Right lobe of liver (tissue), 6 donors: Measurements from ENCODE around the gene CBFA2T2. TPM values are rescaled to one million over a fixed set of nuclear protein-coding genes. Genes with fewer than 3 reads are reported as not detected.
"Not testable (repeated sequence)": the region's sequence is repeated elsewhere in the genome, so short reads cannot be mapped to it uniquely, and the experiment has no call there.

Experiments
- ATAC-seq, 4 donors: fragments of 200-7000 bp; cut with Tn5 transposase; one replicate each; pipeline ENCODE4 v1.9.1; 2020; ENCODE audit warnings: mild to moderate bottlenecking in 4 of 4, moderate library complexity in 4 of 4
- DNase-seq, 3 donors: peaks; one replicate each; pipeline ENCODE4 v3.0.0-alpha.2; 2020
- H3K27ac ChIP-seq, 3 donors: fragments of 200-600 bp; one replicate each; pipeline ENCODE4 v1.8.0; 2022
- H3K27me3 ChIP-seq, 2 donors: fragments of 200-600 bp; one replicate each; pipeline ENCODE4 v1.8.0; 2022
- H3K36me3 ChIP-seq, 4 donors: fragments of 200-600 bp; sonication (generic) in 1 of 4; one replicate each; pipeline versions ENCODE4 v1.5.1 to v1.8.0; 2017 to 2022; ENCODE audit warnings: control low read depth in 1 of 4
- H3K4me1 ChIP-seq, 4 donors: fragments of 200-600 bp; sonication (generic) in 1 of 4; one replicate each; pipeline versions ENCODE4 v1.5.1 to v1.8.0; 2017 to 2022; ENCODE audit warnings: control low read depth in 1 of 4
- H3K4me3 ChIP-seq, 3 donors: fragments of 200-600 bp; one replicate each; pipeline ENCODE4 v1.8.0; 2022
- H3K9me3 ChIP-seq, 4 donors: fragments of 200-600 bp; sonication (generic) in 1 of 4; one replicate each; pipeline versions ENCODE4 v1.5.1 to v1.8.0; 2017 to 2022; ENCODE audit warnings: control low read depth in 1 of 4
- CTCF ChIP-seq, 4 donors: fragments of 200-600 bp in 3 of 4; fragments of 450-650 bp in 1 of 4; IDR thresholded peaks; one replicate each; pipeline versions ENCODE4 v1.5.1 to v1.8.0; 2016 to 2022; ENCODE audit warnings: antibody characterized with exemption in 4 of 4, mild to moderate bottlenecking in 2 of 4
- POLR2A ChIP-seq: fragments of 450-650 bp; IDR thresholded peaks from one replicate; pipeline ENCODE4 v1.6.1; 2017; ENCODE audit warnings: antibody characterized with exemption, mild to moderate bottlenecking
- WGBS: methylation state at CpG from one replicate; pipeline ENCODE4 v1.1.6; 2018; ENCODE audit warnings: low coverage, low lambda C conversion rate; ENCODE audit not compliant: insufficient coverage; ENCODE audit errors: missing lambda C conversion rate; 5-methylcytosine and 5-hydroxymethylcytosine counted together
- intact Hi-C, 2 donors: fragments of 100-400 bp; cut with DNase I; formaldehyde crosslinking; loops; one replicate each; pipeline versions ENCODE4 v1.11.2 to v1.14.1; 2022
- total RNA-seq, 6 experiments: library from RNA; depleted of rRNA in 2 of 6; stranded (reverse); fragments of >200 nt in 2 of 6; fragmentation: NEBNext Ultra II Directional in 3 of 6; extraction: Animal tissue kit (Norgen Biotek cat#: 25700) in 3 of 6; gene quantifications; one replicate each; pipeline versions ENCODE4 v1.1.0 to v1.2.4, GENCODE V29; 2016 to 2023
- donor health status: DM: no; HTN: yes; CAD: no.
- donor health status: DM: no; HTN: no; CAD: no.
- donor health status: DM: no; HTN: no; CAD: no.
- donor health status: DM: no; HTN: yes; CAD: no.
- donor health status: DM: no; HTN: yes; CAD: no.

Gene CBFA2T2
- total RNA-seq, 6 experiments from 2014 or later: 4.5 to 7.3 (median 5.6) TPM

- Histone ChIP-seq H3K9me3 (no peaks in the 10 kb centered on the region), H3K36me3 (no peaks in the 10 kb centered on the region), H3K4me1 (peaks cover 0 to 37% (median 11%) of the 10 kb centered on the region in 4 donors), H3K4me3 (no peak overlapping the region), H3K27me3 (no peaks in the 10 kb centered on the region), H3K27ac (no peak overlapping the region)
- no peak for TF ChIP-seq CTCF (IDR thresholded peaks at IDR 0.05)
- TF ChIP-seq POLR2A: no peak
- no peak for DNase-seq
- intact Hi-C loops: no loop called here
- no peak for ATAC-seq
- WGBS: 60% methylated on average over 1 of the region's 2 CpGs
Observed at GRCh38 chr20:33559212-33559611, 69.3 kb downstream of the CBFA2T2 start.

GRCh38 chr20:33560026-33560425, 70.1 kb downstream of the CBFA2T2 start:
- Histone ChIP-seq H3K36me3 (no peaks in the 10 kb centered on the region), H3K27me3 (no peaks in the 10 kb centered on the region), H3K4me1 (peaks cover 0 to 33% (median 9%) of the 10 kb centered on the region in 4 donors), H3K4me3 (no peak overlapping the region), H3K27ac (no peak overlapping the region), H3K9me3 (no peaks in the 10 kb centered on the region)
- ATAC-seq (no peak), DNase-seq (no peak)
- intact Hi-C loops: no loop called here
- TF ChIP-seq CTCF (IDR thresholded peaks at IDR 0.05): no peak
- TF ChIP-seq POLR2A: no peak
- 100% methylated on average over 2 of the region's 2 CpGs for WGBS

- DNase-seq, H3K9me3 ChIP-seq, intact Hi-C loops, H3K27me3 ChIP-seq, H3K4me3 ChIP-seq, H3K36me3 ChIP-seq, ATAC-seq: not testable (repeated sequence)
- H3K27ac ChIP-seq: peak overlapping the region in 1 of 3 donors; percentile 43
- WGBS: 95% methylated on average over 6 of the region's 6 CpGs
- H3K4me1 ChIP-seq: peaks cover 0 to 24% (median 4%) of the 10 kb centered on the region in 4 donors
Observed at GRCh38 chr20:33561053-33561452, 71.2 kb downstream of the CBFA2T2 start.

DNA sequence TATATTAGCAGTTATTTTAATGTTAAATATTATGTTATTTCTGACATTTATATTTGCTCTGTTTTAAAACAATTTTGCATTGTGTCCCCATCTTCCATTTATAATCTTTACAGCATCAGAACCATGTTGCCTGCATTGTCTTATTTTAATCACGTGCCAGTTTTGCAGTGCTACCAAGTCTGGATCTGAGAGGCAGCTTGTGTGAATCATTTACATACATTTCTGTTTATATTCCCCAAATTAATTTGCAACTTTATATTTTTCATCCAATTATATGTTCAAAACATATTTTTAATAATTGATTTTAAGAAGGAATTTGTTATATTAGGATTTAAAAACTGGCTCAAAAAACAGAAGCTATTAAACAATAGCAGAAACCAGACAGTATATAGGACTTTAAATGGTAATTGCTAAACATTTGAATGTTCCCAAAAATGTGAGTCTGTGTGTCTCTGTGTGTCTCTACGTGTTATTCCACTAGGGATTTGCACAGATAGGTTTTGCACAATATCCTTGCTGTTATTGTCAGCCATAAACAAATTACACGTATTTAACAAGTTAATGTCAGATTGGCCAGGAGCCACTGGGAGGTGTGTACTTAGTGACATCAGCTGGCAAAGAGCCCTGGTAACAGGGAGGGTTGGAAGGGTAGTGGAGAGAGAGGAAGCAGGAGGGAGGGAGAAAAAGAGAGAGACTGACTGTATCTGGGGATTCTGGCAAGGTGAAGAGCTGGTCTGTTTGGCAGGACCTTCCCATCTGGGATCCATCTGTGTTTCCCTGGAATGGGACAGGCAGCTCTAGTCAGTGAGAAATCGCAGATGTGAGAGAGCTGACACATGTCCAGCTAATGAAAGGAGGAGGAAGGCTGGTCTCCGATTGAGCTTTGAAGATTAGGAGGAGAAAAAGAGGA, 72.1 kb downstream of the CBFA2T2 start:
- peak overlapping the region; percentile 3 to 77 (median 43) for H3K27ac ChIP-seq
- TF ChIP-seq POLR2A: peak; percentile 13
- TF ChIP-seq CTCF (IDR thresholded peaks at IDR 0.05): no peak
- ATAC-seq: peak; percentile 97 to 99 (median 98)
- no peaks in the 10 kb centered on the region for H3K9me3 ChIP-seq
- no peaks in the 10 kb centered on the region for H3K36me3 ChIP-seq
- H3K4me1 ChIP-seq: peaks cover 0 to 16% (median 4%) of the 10 kb centered on the region in 4 donors
- intact Hi-C loops: no loop called here
- no peaks in the 10 kb centered on the region for H3K27me3 ChIP-seq
- peak overlapping the region in 1 of 3 donors; percentile 12 for H3K4me3 ChIP-seq
- DNase-seq: peak; percentile 69 to 91 (median 76)
- WGBS: 15% methylated on average over 5 of the region's 5 CpGs

- H3K36me3 ChIP-seq: no peaks in the 10 kb centered on the region
- H3K27ac ChIP-seq: no peak overlapping the region
- no peak for DNase-seq
- intact Hi-C loops: no loop called here
- WGBS: 88% methylated on average over 8 of the region's 8 CpGs
- peaks cover 0 to 11% (median 5%) of the 10 kb centered on the region in 4 donors for H3K4me1 ChIP-seq
- H3K9me3 ChIP-seq: no peaks in the 10 kb centered on the region
- no peak overlapping the region for H3K4me3 ChIP-seq
- TF ChIP-seq POLR2A (no peak), CTCF (IDR thresholded peaks at IDR 0.05) (no peak)
- ATAC-seq: no peak
- H3K27me3 ChIP-seq: no peaks in the 10 kb centered on the region
Observed at GRCh38 chr20:33563788-33564187, 73.9 kb downstream of the CBFA2T2 start.
